KMS-11 (cell line): ENCODE measurements around the gene GXYLT1.
A peak's percentile ranks its signal among the peaks of the same experiment; 100 is the strongest.

Source experiments
- H2AFZ ChIP-seq: fragments of 200-600 bp; sonication (generic); 2 replicates; pipeline ENCODE4 v1.6.1; 2016; ENCODE audit warnings: antibody characterized with exemption, mixed run types, low read depth
- H3K27ac ChIP-seq: fragments of 200-600 bp; sonication (generic); 2 replicates; pipeline ENCODE4 v1.6.1; 2016; ENCODE audit warnings: mild to moderate bottlenecking, mixed run types
- H3K27me3 ChIP-seq: fragments of 200-600 bp; sonication (generic); 2 replicates; pipeline ENCODE4 v1.6.1; 2017; ENCODE audit warnings: mild to moderate bottlenecking, low read depth, mixed run types, moderate library complexity; ENCODE audit not compliant: insufficient read depth
- H3K36me3 ChIP-seq: fragments of 200-600 bp; sonication (generic); 2 replicates; pipeline ENCODE4 v1.6.1; 2017; ENCODE audit warnings: mild to moderate bottlenecking, mixed run types; ENCODE audit not compliant: insufficient read depth
- H3K4me1 ChIP-seq: fragments of 200-600 bp; sonication (generic); 2 replicates; pipeline ENCODE4 v1.6.1; 2016; ENCODE audit warnings: mild to moderate bottlenecking, low read depth, mixed run types; ENCODE audit not compliant: poor library complexity, severe bottlenecking
- H3K4me2 ChIP-seq: fragments of 200-600 bp; sonication (generic); 2 replicates; pipeline ENCODE4 v1.7.0; 2016; ENCODE audit warnings: mild to moderate bottlenecking, mixed run types
- H3K4me3 ChIP-seq: fragments of 200-600 bp; sonication (generic); IDR thresholded peaks from 2 replicates; pipeline ENCODE4 v1.6.1; 2017; ENCODE audit warnings: low read depth, low read length, mixed read lengths; ENCODE audit not compliant: insufficient read depth
- H3K79me2 ChIP-seq: fragments of 200-600 bp; sonication (generic); 2 replicates; pipeline ENCODE4 v1.6.1; 2016; ENCODE audit warnings: low read depth, mixed run types; ENCODE audit not compliant: insufficient read depth
- H3K9ac ChIP-seq: fragments of 200-600 bp; sonication (generic); 2 replicates; pipeline ENCODE4 v1.6.1; 2016; ENCODE audit warnings: mild to moderate bottlenecking, mixed run types
- H4K20me1 ChIP-seq: fragments of 200-600 bp; sonication (generic); 2 replicates; pipeline ENCODE4 v1.6.1; 2016; ENCODE audit warnings: mild to moderate bottlenecking, mixed run types; ENCODE audit not compliant: insufficient read depth
- TF ChIP-seq, protein P1 (sequence below): fragments of 200-600 bp; sonication (generic); conservative IDR thresholded peaks from 2 replicates; pipeline ENCODE4 v1.6.1; 2017; ENCODE audit warnings: low read depth, mild to moderate bottlenecking, antibody characterized with exemption, low read length, moderate library complexity, mixed read lengths

GXYLT1 gene

DNA sequence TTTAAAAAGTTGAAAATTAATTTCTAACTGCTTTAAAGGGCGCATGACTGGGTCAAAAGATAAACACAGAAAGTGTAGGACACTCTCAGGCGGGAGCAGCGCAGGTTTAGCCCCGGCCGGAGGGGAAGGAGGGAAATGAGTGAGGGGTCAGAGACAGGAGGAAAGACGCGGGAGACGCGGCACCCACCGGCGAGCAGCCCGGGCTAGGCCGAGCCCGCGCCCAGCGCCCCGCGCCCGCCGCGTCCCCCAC is 591 bp downstream of the GXYLT1 start:
- Histone ChIP-seq H4K20me1 (no peaks in the 10 kb centered on the region), H3K79me2 (peaks cover 33% of the 10 kb centered on the region), H2AFZ (peak overlapping the region; percentile 80), H3K4me2 (peak overlapping the region; percentile 85), H3K4me3 (peak overlapping the region; percentile 37), H3K36me3 (no peaks in the 10 kb centered on the region), H3K4me1 (peaks cover 22% of the 10 kb centered on the region), H3K9ac (peak overlapping the region; percentile 63; the same call in 1 of the 2 replicates), H3K27ac (peak overlapping the region; percentile 23; the same call in 1 of the 2 replicates), H3K27me3 (no peaks in the 10 kb centered on the region)
- TF ChIP-seq, protein P1, sequence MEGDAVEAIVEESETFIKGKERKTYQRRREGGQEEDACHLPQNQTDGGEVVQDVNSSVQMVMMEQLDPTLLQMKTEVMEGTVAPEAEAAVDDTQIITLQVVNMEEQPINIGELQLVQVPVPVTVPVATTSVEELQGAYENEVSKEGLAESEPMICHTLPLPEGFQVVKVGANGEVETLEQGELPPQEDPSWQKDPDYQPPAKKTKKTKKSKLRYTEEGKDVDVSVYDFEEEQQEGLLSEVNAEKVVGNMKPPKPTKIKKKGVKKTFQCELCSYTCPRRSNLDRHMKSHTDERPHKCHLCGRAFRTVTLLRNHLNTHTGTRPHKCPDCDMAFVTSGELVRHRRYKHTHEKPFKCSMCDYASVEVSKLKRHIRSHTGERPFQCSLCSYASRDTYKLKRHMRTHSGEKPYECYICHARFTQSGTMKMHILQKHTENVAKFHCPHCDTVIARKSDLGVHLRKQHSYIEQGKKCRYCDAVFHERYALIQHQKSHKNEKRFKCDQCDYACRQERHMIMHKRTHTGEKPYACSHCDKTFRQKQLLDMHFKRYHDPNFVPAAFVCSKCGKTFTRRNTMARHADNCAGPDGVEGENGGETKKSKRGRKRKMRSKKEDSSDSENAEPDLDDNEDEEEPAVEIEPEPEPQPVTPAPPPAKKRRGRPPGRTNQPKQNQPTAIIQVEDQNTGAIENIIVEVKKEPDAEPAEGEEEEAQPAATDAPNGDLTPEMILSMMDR = no peak

DNA sequence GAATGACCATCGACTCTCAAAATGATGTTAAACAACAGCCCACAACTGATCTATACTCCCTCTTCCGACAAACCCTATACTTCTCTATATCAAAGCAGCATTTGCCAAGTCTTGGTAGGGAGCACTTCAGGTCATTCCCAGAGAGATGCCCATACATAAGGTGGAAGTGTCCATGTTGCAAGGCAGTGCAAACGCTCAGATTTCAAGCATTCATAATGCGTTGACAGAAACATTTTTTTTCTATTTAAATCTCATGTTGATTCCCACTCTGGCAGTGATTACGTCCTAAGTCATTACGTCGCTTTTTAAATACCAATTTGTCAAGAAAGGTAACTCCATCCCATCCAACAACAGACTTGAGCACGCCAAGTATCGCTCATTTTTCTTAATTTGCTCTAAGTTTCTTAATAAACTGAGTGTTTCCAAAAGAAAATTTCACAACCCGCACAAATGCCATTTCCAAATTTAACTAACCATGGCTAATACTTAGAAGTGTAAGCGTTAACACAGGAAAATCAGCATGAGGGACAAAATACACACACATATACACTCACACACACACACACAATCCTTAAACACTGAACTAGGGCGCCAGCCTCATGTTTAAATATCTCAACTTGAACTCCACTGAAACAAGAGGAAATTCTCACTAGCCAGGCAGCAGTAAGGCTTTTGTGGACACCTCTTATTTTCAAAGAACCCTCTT is 1.1 kb downstream of the GXYLT1 start:
- Histone ChIP-seq H3K27ac (peak overlapping the region; percentile 23; the same call in 1 of the 2 replicates), H3K9ac (peak overlapping the region; percentile 63; the same call in 1 of the 2 replicates), H3K79me2 (peaks cover 34% of the 10 kb centered on the region), H3K4me3 (peak overlapping the region; percentile 37), H3K4me2 (peak overlapping the region; percentile 85), H2AFZ (peak overlapping the region; percentile 80), H3K4me1 (peaks cover 22% of the 10 kb centered on the region), H3K36me3 (no peaks in the 10 kb centered on the region), H3K27me3 (no peaks in the 10 kb centered on the region), H4K20me1 (no peaks in the 10 kb centered on the region)
- TF ChIP-seq, protein P1 = no peak

DNA sequence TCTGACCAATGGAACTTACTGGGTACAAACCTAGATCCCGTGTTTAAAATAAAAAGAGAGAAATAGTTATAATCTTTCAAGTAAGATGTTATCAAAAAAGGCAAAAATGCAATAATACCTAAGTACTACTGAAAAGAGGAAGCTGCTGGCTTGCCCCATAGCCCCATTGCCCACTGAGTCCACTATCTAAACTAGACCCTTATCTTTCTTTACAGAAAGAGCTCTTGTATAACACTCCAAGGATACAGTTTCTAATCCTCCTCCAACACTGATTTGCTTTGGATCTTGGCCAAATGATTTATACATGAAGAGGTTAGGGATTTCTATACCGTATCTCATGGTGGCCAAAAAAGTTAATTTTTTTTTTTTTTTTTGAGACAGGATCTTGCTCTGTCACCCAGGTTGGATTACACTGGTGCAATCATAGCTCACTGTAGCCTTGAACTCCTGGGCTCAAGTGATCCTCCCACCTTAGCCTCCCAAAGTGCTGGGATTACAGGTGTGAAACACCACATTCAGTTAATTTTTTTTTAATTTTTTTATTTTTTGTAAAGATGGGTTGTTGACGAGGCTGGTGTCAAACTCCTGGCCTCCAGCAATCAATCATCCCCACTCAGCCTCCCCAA is 2.6 kb downstream of the GXYLT1 start:
- peaks cover 22% of the 10 kb centered on the region for H3K4me1 ChIP-seq
- no peak overlapping the region for H2AFZ ChIP-seq
- TF ChIP-seq, protein P1 = no peak
- H3K27me3 ChIP-seq = no peaks in the 10 kb centered on the region
- H3K9ac ChIP-seq = no peak overlapping the region
- H3K4me2 ChIP-seq = no peak overlapping the region
- H3K4me3 ChIP-seq = no peak overlapping the region
- no peak overlapping the region for H3K27ac ChIP-seq
- H3K36me3 ChIP-seq = no peaks in the 10 kb centered on the region
- H4K20me1 ChIP-seq = no peaks in the 10 kb centered on the region
- peaks cover 47% of the 10 kb centered on the region for H3K79me2 ChIP-seq

DNA sequence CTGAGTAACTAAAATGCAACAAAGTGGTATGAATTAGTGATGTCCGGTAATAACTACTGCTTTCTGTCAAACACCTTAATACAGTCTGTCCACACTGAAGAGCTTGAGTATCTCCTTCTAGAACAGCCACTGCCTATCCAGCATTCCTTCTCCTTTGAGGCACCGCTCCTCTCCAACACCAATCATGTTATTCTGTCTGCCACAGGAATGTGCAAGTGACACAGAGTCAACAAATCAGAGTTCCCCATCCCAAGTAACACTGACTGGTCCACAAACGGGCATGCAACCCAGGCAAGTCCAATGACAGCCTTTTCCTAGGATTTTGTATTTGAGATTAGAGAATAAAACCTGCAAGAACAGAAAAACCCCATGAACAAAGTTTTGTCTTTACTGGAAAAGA is 3.8 kb downstream of the GXYLT1 start:
- no peaks in the 10 kb centered on the region for H4K20me1 ChIP-seq
- H2AFZ ChIP-seq = no peak overlapping the region
- no peak overlapping the region for H3K4me2 ChIP-seq
- H3K9ac ChIP-seq = no peak overlapping the region
- H3K79me2 ChIP-seq = peaks cover 56% of the 10 kb centered on the region
- H3K27me3 ChIP-seq = no peaks in the 10 kb centered on the region
- no peaks in the 10 kb centered on the region for H3K36me3 ChIP-seq
- H3K4me3 ChIP-seq = no peak overlapping the region
- TF ChIP-seq, protein P1 = no peak
- peaks cover 22% of the 10 kb centered on the region for H3K4me1 ChIP-seq
- no peak overlapping the region for H3K27ac ChIP-seq
